K562 (cell line): Measurements from ENCODE around the gene PDCL3. TPM values are rescaled to one million over a fixed set of nuclear protein-coding genes. Genes with fewer than 3 reads are reported as not detected.

ENCODE experiments used
- ATAC-seq: fragments of 200-7000 bp; cut with Tn5 transposase; 3 replicates; pipeline ENCODE4 v1.9.1; 2020; ENCODE audit warnings: moderate library complexity
- BruUV-seq: library from RNA; stranded (reverse); fragments of 400-500 nt; replicated peaks from 2 replicates; lab custom pipeline; 2021; lab: Mats Ljungman, UMichigan
- CTCF ChIA-PET: fragments of 300-600 bp; formaldehyde crosslinking; extraction: SDS; loops from one replicate; lab custom pipeline; 2021; ENCODE audit warnings: low intra/inter-chr PET ratio; lab: Yijun Ruan, JAX
- POLR2A ChIA-PET: fragments of 300-600, 350-650 bp; sonication (Branson Sonifier 250); formaldehyde crosslinking; extraction: SDS; loops from one replicate; lab custom pipeline; 2021; ENCODE audit warnings: antibody characterized with exemption, inconsistent platforms; lab: Yijun Ruan, JAX
- DNase-seq, 4 experiments: peaks; one replicate each; pipeline versions ENCODE4 v3.0.0 to v3.0.0-alpha.2; 2011 to 2018; ENCODE audit warnings: low spot score in 3 of 4, mixed read lengths in 3 of 4; ENCODE audit errors: extremely low read depth in 1 of 4
- FAIRE-seq: peaks from 2 replicates; lab custom pipeline; 2011; peaks lifted over from hg19 to GRCh38; lab: Jason Lieb, UNC
- H2AFZ ChIP-seq: 2 replicates; pipeline ENCODE4 v1.6.0; 2011; ENCODE audit warnings: low read depth, low read length, control low read depth, inconsistent platforms
- H3K27ac ChIP-seq: fragments of 200-600 bp; 3 replicates; pipeline ENCODE4 v1.8.0; 2011; ENCODE audit warnings: low read depth, mild to moderate bottlenecking, control low read depth, inconsistent platforms, low read length, moderate library complexity, mixed read lengths; ENCODE audit errors: extremely low read depth
- H3K27me3 ChIP-seq, 2 experiments: fragments of 300-600 bp in 1 of 2; 2 replicates in 1 of 2; 3 replicates in 1 of 2; pipeline versions ENCODE4 v1.6.0 to v1.8.0; 2011; ENCODE audit warnings: inconsistent platforms in 2 of 2, low read length in 2 of 2, mild to moderate bottlenecking in 1 of 2, mixed read lengths in 1 of 2, moderate library complexity in 1 of 2; ENCODE audit not compliant: control insufficient read depth in 2 of 2, insufficient read depth in 2 of 2
- H3K36me3 ChIP-seq: fragments of 300-600 bp; 3 replicates; pipeline ENCODE4 v1.8.0; 2011; ENCODE audit warnings: mild to moderate bottlenecking, low read length, inconsistent platforms; ENCODE audit not compliant: control insufficient read depth, insufficient read depth
- H3K4me1 ChIP-seq, 2 experiments: fragments of 200-600 bp in 1 of 2; replicated peaks in 1 of 2; 2 replicates in 1 of 2; 3 replicates in 1 of 2; pipeline versions ENCODE4 v1.5.1 to v1.8.0; 2011; ENCODE audit warnings: inconsistent platforms in 2 of 2, low read length in 2 of 2, mild to moderate bottlenecking in 1 of 2, mixed read lengths in 1 of 2, moderate library complexity in 1 of 2; ENCODE audit not compliant: control insufficient read depth in 2 of 2, insufficient read depth in 2 of 2
- H3K4me2 ChIP-seq: 2 replicates; pipeline ENCODE4 v1.6.1; 2011; ENCODE audit warnings: low read length, control low read depth, inconsistent platforms, mixed read lengths; ENCODE audit not compliant: insufficient read depth
- H3K4me3 ChIP-seq: fragments of 200-600 bp; sonication (generic), shearing (Covaris generic); 2 replicates; pipeline ENCODE4 v1.5.1; 2016; ENCODE audit warnings: control low read depth, inconsistent platforms
- H3K79me2 ChIP-seq: fragments of 200-600 bp; 3 replicates; pipeline ENCODE4 v1.8.0; 2011; ENCODE audit warnings: low read length, inconsistent platforms; ENCODE audit not compliant: control insufficient read depth, insufficient read depth
- H3K9ac ChIP-seq, 2 experiments: 2 replicates each; pipeline versions ENCODE4 v1.6.0 to v1.6.1; 2011; ENCODE audit warnings: low read depth in 2 of 2, low read length in 2 of 2, control low read depth in 1 of 2, inconsistent platforms in 1 of 2, mild to moderate bottlenecking in 1 of 2, mixed read lengths in 1 of 2; ENCODE audit not compliant: insufficient read depth in 1 of 2
- H3K9me1 ChIP-seq: one replicate; pipeline ENCODE4 v1.6.0; 2011; ENCODE audit warnings: inconsistent platforms, mild to moderate bottlenecking, low read length, moderate library complexity; ENCODE audit not compliant: control insufficient read depth, insufficient read depth
- H3K9me3 ChIP-seq: replicated peaks from 2 replicates; pipeline ENCODE4 v1.5.1; 2011; ENCODE audit warnings: low read depth, low read length, inconsistent platforms; ENCODE audit not compliant: control insufficient read depth, insufficient read depth
- H4K20me1 ChIP-seq: replicated peaks from 2 replicates; pipeline ENCODE4 v1.6.1; 2011; ENCODE audit warnings: low read length, inconsistent platforms, mixed read lengths; ENCODE audit not compliant: control insufficient read depth, insufficient read depth
- C11orf30 ChIP-seq: fragments of 450-650 bp; IDR thresholded peaks from 2 replicates; pipeline ENCODE4 v1.6.1; 2016; ENCODE audit warnings: low read depth, mild to moderate bottlenecking
- ELK1 ChIP-seq: sonication (generic); formaldehyde crosslinking; IDR thresholded peaks from 2 replicates; pipeline ENCODE4 v1.8.1; 2022; ENCODE audit warnings: missing genetic modification reagents
- GABPA ChIP-seq: fragments of 200-800 bp; sonication (Bioruptor generic); conservative IDR thresholded peaks from 2 replicates; pipeline ENCODE4 v1.6.1; 2016; ENCODE audit warnings: low read depth, missing genetic modification characterization, missing compliant biosample characterization
- KDM2B ChIP-seq: fragments of 250-450 bp; sonication (Bioruptor Pico); IDR thresholded peaks from 2 replicates; pipeline ENCODE4 v1.8.0; 2021; ENCODE audit warnings: mild to moderate bottlenecking, moderate library complexity
- MTF1 ChIP-seq: fragments of 250-450 bp; sonication (Bioruptor Pico); IDR thresholded peaks from 2 replicates; pipeline ENCODE4 v1.9.0; 2021; ENCODE audit warnings: moderate library complexity, mild to moderate bottlenecking, inconsistent platforms, borderline replicate concordance
- NFE2L1 ChIP-seq: fragments of 450-650 bp; IDR thresholded peaks from 2 replicates; pipeline ENCODE4 v1.6.1; 2016; ENCODE audit warnings: missing genetic modification characterization, low read depth, mild to moderate bottlenecking, missing compliant biosample characterization, moderate library complexity, borderline replicate concordance
- ZNF551 ChIP-seq: fragments of 250-450 bp; sonication (Bioruptor Pico); IDR thresholded peaks from 2 replicates; pipeline ENCODE4 v1.5.0; 2021; ENCODE audit warnings: mild to moderate bottlenecking, moderate library complexity
- ZNF699 ChIP-seq: fragments of 250-450 bp; sonication (Bioruptor Pico); IDR thresholded peaks from 2 replicates; pipeline ENCODE4 v1.8.0; 2021; ENCODE audit warnings: mild to moderate bottlenecking, moderate library complexity; ENCODE audit not compliant: insufficient replicate concordance
- WGBS: fragments of 100-300 bp; shearing (Covaris generic); methylation state at CpG from one replicate; pipeline ENCODE4 v1.1.6; 2016; ENCODE audit warnings: low coverage, mixed read lengths; ENCODE audit not compliant: insufficient coverage; ENCODE audit errors: missing lambda C conversion rate; 5-methylcytosine and 5-hydroxymethylcytosine counted together
- in situ Hi-C: fragments of 300-500 bp; cut with MboI; formaldehyde crosslinking; loops from 4 replicates; pipeline ENCODE4 v1.15.0; 2018; ENCODE audit warnings: inconsistent platforms, mixed read lengths
- intact Hi-C: fragments of 100-400 bp; cut with micrococcal nuclease; formaldehyde crosslinking; loops from 2 replicates; pipeline ENCODE4 v1.14.2; 2022
- polyA plus RNA-seq, 8 experiments: library from polyadenylated mRNA; depleted of rRNA in 4 of 8; stranded (reverse) in 5 of 8; unstranded in 3 of 8; fragments of >200 nt; fragmentation: Nextera tagmentation in 2 of 8; fragmentation: Illumina TruSeq in 1 of 8; extraction: Ambion mirVana in 2 of 8; extraction: Trizol in 1 of 8; gene quantifications; 2 replicates each; pipeline versions ENCODE4 v1.2.1 to v1.2.3, GENCODE V29; 2011 to 2014; ENCODE audit warnings: inconsistent platforms in 1 of 8, missing spikeins in 1 of 8
- total RNA-seq, 7 experiments: library from RNA; depleted of rRNA in 6 of 7; stranded (reverse); fragments of >200 nt in 6 of 7; fragmentation: Illumina TruSeq in 2 of 7; extraction: Trizol in 2 of 7; gene quantifications; 2 replicates each; pipeline versions ENCODE4 v1.2.1 to v1.2.3, GENCODE V29; 2011 to 2021; ENCODE audit warnings: low replicate concordance in 1 of 7

The PDCL3 gene
- total and polyA plus RNA-seq, 9 of the 15 experiments (the other 6 are each of a cell fraction or from before 2014, with no cell fraction given), result 16.6 to 76.7 (median 26.9) TPM

GRCh38 chr2:100581277-100581612 is 18.5 kb downstream of the PDCL3 start:
- POLR2A ChIA-PET, result interaction anchor here (0.9 to 1.4 kb wide), 3 partner anchors 9 to 422 kb away, joined by 3 read pairs; no protein-coding TSS in a partner anchor
- no peaks in the 10 kb centered on the region for H3K79me2 ChIP-seq
- no peaks in the 10 kb centered on the region for H4K20me1 ChIP-seq
- in situ Hi-C loops, result no loop called here
- no peaks in the 10 kb centered on the region for H3K9me3 ChIP-seq
- CTCF ChIA-PET, result no interaction called here
- ATAC-seq (no peak), DNase-seq (no peak), FAIRE-seq (no peak)
- no peak for TF ChIP-seq C11orf30
- TF ChIP-seq GABPA (tag), result 0 out of 2 replicates have a peak, but pooled peaks have one; percentile 6
- H3K4me1 ChIP-seq, result no peaks in the 10 kb centered on the region
- intact Hi-C loops, result no loop called here
- no peak overlapping the region for H3K4me2 ChIP-seq
- no TSS peak for BruUV-seq
- H3K27me3 ChIP-seq, result no peaks in the 10 kb centered on the region
- H3K9me1 ChIP-seq, result no peaks in the 10 kb centered on the region
- 30% methylated on average over 1 of the region's 1 CpG for WGBS
- H2AFZ ChIP-seq, result no peak overlapping the region; the same call in 1 of the 2 replicates
- H3K36me3 ChIP-seq, result peaks cover under 1% of the 10 kb centered on the region; the same call in 1 of the 3 replicates
- no peak overlapping the region for H3K4me3 ChIP-seq
- H3K27ac ChIP-seq, result no peak overlapping the region
- no peak overlapping the region for H3K9ac ChIP-seq

GRCh38 chr2:100584816-100585215 is 22.0 kb downstream of the PDCL3 start:
- WGBS, result 6% methylated on average over 3 of the region's 3 CpGs
- Histone ChIP-seq H3K27me3 (no peaks in the 10 kb centered on the region), H3K9me1 (no peaks in the 10 kb centered on the region), H4K20me1 (no peaks in the 10 kb centered on the region), H2AFZ (no peak overlapping the region)
- in situ Hi-C loops (no loop called here), intact Hi-C loops (no loop called here)
- CTCF ChIA-PET, result no interaction called here
- FAIRE-seq, result no peak
- no peak for DNase-seq
- TF ChIP-seq ZNF551, result no peak
- TF ChIP-seq ZNF699, result no peak
- TF ChIP-seq MTF1 (CRISPR knock-in tag), result no peak
- no peak for TF ChIP-seq NFE2L1 (tag)
- TF ChIP-seq ELK1 (CRISPR knock-in tag), result no peak
- TF ChIP-seq KDM2B (CRISPR knock-in tag), result no peak
- TF ChIP-seq, all 486 proteins: peak for 0
- Histone ChIP-seq H3K27ac (no peak overlapping the region), H3K4me3 (no peak overlapping the region), H3K36me3 (no peaks in the 10 kb centered on the region), H3K4me2 (no peak overlapping the region), H3K9ac (no peak overlapping the region), H3K9me3 (no peaks in the 10 kb centered on the region), H3K4me1 (peaks cover 3 to 9% of the 10 kb centered on the region in 2 experiments; a peak in 3 of 5 replicates), H3K79me2 (no peaks in the 10 kb centered on the region)
- no TSS peak for BruUV-seq
- POLR2A ChIA-PET, result no interaction called here
- ATAC-seq, result no peak
